ENCODE data around the gene UBE2E2.
A peak's percentile ranks its signal among the peaks of the same experiment; 100 is the strongest.
"Not testable (repeated sequence)": the region's sequence is repeated elsewhere in the genome, so short reads cannot be mapped to it uniquely, and the experiment has no call there.

Gene UBE2E2

DNA sequence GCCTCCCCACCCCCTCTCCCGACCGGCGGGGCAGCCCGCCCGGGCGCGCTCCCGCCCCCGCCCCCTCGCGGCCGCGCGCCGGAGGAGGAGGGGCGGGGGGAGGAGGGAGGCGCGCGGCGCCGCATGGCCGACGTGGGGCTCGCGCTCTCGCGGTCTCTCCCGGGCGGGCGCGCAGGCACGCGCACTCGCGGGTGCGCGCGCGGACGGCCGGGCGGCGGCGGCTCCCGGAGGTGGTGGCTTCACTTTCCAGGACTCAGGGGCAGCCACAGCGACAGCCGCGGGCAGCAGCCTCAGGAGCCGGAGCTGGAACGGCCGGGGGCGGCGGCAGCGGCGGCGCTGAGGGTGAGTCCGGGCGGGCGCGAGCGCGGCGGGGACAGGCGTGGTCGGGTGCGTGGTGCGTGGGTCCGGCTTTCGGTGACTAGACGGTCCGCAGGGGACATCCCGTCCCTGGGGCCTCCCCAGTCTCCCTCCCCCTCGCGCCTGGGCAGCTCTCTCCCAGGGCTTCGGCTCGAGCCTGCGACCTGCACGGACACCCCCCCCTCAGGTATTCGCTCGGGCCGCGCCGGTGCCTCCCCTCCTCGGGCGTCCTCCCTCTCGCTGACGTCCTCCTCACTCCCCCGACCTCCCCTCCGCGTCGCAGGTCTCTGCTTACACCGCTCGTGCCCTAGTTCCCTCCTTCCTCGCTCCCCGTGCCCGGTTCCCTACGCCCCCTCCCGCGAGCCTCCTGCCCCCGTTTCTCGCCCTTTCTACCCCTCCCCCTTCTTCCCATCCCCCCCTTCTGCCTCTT, at the start of gene UBE2E2:
Gene UBE2E2 (plus strand): TSS at position 407 of the 787 bp plus-strand sequence.
- DNase-seq: no peak

DNA sequence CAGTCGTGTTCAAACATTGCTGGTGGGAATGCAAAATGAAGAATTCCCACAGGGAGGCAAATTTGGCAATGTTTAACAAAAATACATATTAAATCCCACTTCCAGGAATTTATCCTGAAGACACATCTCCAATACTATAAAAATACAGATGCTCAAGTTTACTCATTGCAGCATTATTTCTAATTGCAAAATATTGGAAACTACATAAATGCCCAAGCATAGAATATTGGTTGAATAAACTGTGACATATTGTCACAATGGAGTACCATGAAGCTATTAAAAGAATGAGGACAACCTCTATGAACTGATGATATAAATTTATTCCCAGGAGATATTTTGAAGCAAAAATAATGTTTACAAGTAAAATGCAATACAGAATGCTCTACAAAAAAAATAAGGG, 49.7 kb upstream of the UBE2E2 start:
- DNase-seq: no peak

DNA sequence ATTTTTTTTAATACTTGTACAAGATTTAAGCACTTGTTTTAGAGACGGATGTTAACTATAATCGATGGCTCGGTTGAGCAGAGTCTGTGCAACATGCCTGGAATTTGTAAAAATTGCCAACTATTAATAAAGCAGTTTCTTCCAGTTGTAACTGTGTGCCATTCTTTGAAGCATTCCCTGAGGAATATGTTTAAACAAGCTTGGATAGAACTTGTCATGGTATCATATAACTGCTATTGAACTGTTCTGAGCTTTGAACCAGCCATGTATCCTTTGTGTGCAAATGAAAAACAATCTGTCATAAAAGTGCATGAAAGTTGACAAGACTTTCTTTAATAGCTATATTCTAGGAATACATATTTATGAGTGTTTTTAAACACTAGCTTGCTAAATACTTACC, 45.8 kb upstream of the UBE2E2 start:
- DNase-seq: peak; percentile 1

DNA sequence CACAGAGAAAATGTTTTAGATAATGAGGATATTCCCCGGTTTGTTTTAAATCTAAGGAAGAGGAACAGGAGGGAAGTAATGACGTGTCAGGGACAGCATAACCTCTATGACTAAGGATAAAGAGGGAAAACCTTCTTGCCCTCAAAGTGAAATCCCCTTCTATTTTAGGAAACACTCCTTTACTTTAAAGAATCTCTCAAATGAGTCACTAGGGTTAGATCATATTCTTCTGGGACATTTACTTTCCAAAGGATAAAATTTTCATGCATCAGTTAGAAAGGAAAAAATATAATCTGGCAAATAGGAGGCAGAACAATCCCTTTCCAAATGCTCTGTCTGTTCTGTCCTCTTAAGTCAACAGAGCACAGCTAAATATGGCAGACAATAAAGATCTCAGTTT, 43.2 kb upstream of the UBE2E2 start:
- no peak for DNase-seq

- no peak for DNase-seq
Measured at GRCh38 chr3:23161308-23161707, 41.8 kb upstream of the UBE2E2 start.

GRCh38 chr3:23161896-23162570, 41.1 kb upstream of the UBE2E2 start:
- no peak for DNase-seq

DNA sequence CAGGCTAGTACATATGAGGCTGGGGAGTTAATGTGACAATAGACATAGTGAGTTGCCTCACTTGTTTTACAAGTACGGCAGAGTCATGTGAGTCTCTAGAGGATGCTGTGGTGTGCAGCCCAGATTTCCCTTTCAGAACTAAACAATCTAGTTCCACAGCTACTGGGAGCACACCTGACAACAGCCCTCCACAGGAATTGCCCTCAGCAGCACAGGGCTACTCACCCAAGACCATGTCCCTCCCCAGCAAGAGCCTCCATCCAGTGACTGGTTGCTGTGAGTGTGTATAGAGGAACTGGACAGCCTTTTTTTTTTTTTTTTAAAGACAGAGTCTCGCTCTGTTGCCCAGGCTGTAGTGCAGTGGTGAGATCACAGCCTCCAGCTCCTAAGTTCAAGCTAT, 40.2 kb upstream of the UBE2E2 start:
- no peak for DNase-seq

DNA sequence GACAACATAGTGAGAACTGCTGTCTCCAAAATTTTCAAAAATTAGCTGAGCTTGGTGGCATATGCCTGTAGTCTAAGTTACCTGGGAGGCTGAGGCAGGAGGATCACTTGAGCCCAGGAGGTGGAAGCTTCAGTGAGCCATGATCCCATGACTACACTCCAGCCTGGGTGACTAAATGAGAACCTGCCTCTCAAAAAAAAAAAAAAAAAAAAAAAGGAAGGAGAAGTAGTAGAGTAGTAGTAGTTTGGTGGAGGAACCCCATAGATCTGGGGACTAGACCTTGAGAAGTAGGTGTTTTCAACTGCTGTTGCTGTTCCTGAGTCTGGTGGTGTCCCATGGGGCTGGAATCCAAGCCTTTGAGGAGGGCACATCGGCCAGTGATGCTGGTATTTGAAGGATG, 38.4 kb upstream of the UBE2E2 start:
- DNase-seq: no peak

- DNase-seq: no peak
Measured at GRCh38 chr3:23165571-23165970, 37.6 kb upstream of the UBE2E2 start.

GRCh38 chr3:23166276-23166675, 36.9 kb upstream of the UBE2E2 start:
- DNase-seq: no peak

DNA sequence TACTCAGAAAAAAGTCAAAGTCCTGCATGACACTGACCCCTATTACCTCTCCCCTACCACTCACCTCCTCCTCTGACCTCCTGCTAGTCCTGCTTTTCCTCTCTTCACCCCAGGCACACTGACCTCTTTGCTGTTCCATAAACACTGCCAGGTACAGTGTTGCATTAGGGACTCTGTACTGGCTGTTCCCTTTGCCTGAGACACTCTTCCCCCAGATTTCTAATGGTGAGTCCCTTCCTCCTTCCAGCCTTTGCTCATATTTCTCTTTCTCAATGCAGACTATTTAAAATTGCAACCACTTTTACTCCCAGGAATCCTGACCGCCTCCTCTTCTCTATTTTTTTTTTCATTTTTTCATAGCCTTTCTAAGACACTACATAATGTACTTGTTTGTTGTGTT, 36.3 kb upstream of the UBE2E2 start:
- no peak for DNase-seq

GRCh38 chr3:23169551-23169950, 33.6 kb upstream of the UBE2E2 start:
- no peak for DNase-seq

GRCh38 chr3:23170291-23170690, 32.8 kb upstream of the UBE2E2 start:
- DNase-seq: no peak

- no peak for DNase-seq
Measured at GRCh38 chr3:23172059-23172458, 31.1 kb upstream of the UBE2E2 start.

- no peak for DNase-seq
Measured at GRCh38 chr3:23174426-23175039, 28.6 kb upstream of the UBE2E2 start.

DNA sequence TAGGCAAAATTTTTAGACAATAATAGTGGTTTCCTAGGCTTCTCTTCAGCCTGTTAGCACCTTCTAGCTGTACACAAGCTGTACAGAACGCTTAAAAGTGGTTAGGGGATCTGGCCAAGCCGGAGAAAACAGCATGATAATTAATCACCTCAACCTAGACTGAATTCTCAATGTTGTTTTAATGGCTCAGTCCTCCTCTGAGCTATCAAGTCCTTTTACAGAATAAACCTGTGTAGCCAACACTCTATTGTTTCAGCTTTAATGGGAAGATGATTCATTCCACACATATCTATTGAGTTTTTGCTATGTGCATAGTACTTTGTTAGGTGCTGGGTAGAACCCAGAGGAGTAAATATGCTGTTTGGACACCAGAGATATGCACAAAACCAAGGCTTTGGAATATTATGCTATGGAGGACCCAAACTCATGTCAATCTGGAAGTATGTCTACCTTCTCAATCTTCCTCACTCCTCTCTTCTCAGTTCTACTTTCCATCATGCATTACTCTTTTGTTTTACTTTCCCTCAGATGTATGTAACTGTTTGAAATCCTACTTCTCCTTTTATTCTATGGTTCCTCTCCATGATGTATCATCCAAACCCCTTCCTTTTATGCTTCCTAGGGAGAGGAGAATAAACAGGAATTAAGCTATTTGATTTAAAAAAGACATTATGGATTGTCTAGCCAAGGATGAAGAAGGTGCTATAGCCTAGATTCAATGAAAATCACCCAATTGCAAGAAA, 27.6 kb upstream of the UBE2E2 start:
- DNase-seq: no peak

DNA sequence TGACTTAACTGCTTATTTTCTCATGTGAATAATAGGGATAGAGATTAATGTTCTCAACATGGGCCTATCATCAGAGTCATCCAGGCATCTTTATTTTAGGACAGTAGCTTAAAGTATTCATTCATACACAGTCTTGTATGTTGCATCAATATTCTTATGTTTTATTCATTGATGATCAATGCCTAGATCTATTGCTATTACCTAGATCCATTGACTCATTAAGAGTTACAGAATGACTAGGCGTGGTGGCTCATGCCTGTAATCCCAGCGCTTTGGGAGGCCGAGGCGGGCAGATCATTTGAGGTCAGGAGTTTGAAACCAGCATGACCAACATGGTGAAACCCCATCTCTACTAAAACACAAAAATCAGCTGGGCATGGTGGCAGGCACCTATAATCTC, 26.3 kb upstream of the UBE2E2 start:
- DNase-seq: not testable (repeated sequence)

DNA sequence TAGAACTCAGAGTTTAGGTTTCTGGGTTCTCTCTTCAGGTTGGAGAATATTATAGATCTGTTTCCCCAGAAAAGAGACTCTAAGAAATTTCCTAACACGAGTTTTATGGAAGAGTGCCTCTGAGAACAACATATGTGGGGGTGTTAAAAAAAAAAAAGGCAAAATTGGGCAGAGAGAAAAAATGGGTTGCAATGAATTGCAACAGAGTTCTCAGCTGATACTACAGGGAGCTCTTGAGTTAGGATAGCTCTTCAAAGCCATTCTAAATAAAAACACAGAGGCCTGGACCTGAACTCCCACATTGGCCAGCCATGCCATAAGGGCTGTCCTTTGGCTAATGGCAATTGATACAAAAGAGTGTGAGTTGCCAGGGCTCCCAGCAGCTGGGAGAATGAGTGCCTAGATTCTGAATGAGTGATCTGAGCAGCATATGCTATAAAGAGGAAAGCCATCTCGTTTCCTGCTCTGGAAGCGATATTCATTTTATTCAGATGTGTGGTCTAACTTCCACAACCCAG, 20.1 kb upstream of the UBE2E2 start:
- DNase-seq: no peak

DNA sequence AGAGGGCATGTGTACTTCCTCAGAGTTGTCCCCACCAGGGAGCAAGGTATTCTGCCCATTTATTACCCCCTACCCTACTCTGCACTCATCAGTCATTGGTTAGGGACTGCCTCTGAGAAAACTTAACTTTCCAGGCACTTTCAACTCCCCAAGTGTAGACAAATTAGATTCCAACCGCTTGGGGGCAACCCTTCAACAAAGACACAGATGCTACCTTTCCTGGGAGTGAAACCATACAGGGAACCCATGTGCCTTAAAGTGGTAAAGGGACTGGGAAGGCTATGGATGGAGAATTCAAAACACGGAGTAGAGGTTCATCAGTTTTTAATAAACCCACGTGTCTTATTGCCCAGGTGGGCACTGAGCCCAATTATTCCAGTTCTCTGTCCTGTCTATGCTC, 19.4 kb upstream of the UBE2E2 start:
- no peak for DNase-seq

DNA sequence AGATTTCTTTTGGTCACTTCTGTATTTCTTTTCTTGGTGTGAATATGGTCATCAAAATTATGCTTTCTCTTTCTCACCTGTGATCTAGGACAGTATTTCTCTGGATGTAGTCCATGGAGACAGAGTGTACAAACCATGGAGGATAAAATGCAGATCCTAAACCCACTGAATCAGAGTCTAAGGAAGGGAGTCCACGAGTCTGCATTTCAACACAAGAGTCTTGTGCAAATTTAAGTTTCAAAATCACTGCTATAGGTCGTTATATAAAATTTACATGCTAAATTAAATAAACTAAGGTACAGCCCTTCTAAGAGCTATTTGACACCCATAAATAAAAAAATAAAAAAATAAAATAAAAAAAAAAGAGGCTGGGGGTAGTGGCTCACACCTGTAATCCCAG, 17.3 kb upstream of the UBE2E2 start:
- DNase-seq: no peak

DNA sequence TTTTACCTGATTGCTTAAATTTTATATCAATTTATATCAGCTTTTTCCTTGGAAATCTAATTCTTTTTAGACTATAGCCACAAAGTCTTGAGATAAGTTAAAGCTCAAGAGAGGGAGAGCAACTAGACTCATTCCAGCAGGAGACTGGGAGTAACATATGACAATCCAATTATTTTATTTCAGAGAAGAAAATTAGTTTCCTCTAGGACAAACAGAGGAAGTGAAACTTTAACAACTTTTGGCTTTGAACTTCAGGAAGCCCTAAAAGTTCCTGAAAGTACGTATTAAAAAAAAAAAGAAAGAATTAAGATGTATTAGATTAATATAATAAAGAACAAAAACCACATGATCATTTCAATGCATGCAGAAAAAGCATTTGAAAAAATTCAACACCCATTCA, 13.9 kb upstream of the UBE2E2 start:
- DNase-seq: no peak

GRCh38 chr3:23192816-23193215, 10.3 kb upstream of the UBE2E2 start:
- no peak for DNase-seq

- DNase-seq: no peak
Measured at GRCh38 chr3:23193831-23194230, 9.3 kb upstream of the UBE2E2 start.

Data from NCI-H2107 (cell line).